ENCODE results near the gene CLK3. TPM values are rescaled to one million over a fixed set of nuclear protein-coding genes. Genes with fewer than 3 reads are reported as not detected.
A peak's percentile ranks its signal among the peaks of the same experiment; 100 is the strongest.
"Not testable (repeated sequence)": the region's sequence is repeated elsewhere in the genome, so short reads cannot be mapped to it uniquely, and the experiment has no call there.

CLK3 gene
- total RNA-seq, 2 donors from 2014 or later, result 216 to 243 TPM

GRCh38 chr15:74646480-74646879 lies 30.8 kb downstream of the CLK3 start:
- Mint-ChIP-seq H3K36me3 (ENCODE audit: low read depth) (no peaks in the 10 kb centered on the region), H3K4me3 (no peak overlapping the region), H3K27ac (peak overlapping the region; percentile 14), H3K4me1 (peaks cover 23% of the 10 kb centered on the region), H3K27me3 (no peaks in the 10 kb centered on the region)
- no peak for ATAC-seq
- no peaks in the 10 kb centered on the region for H3K9me3 ChIP-seq (ENCODE audit: control insufficient read depth, low read length, poor library complexity, severe bottlenecking)
- DNase-seq, result no peak

- Mint-ChIP-seq H3K4me1 (peaks cover 23% of the 10 kb centered on the region), H3K36me3 (ENCODE audit: low read depth) (no peaks in the 10 kb centered on the region)
- no peak for DNase-seq
Observed at GRCh38 chr15:74648051-74648842, 32.6 kb downstream of the CLK3 start.

GRCh38 chr15:74651242-74651741 lies 35.7 kb downstream of the CLK3 start:
- no peak overlapping the region for H3K4me3 Mint-ChIP-seq
- H3K36me3 Mint-ChIP-seq (ENCODE audit: low read depth), result no peaks in the 10 kb centered on the region
- H3K9me3 ChIP-seq (ENCODE audit: control insufficient read depth, low read length, poor library complexity, severe bottlenecking), result no peaks in the 10 kb centered on the region
- peaks cover 17% of the 10 kb centered on the region for H3K4me1 Mint-ChIP-seq
- H3K27me3 Mint-ChIP-seq, result no peaks in the 10 kb centered on the region
- DNase-seq, result no peak
- no peak overlapping the region for H3K27ac Mint-ChIP-seq
- ATAC-seq, result no peak

More at GRCh38 chr15:74648051-74648842, 32.6 kb downstream of the CLK3 start:
- no peak overlapping the region for H3K27ac Mint-ChIP-seq
- no peak overlapping the region for H3K4me3 Mint-ChIP-seq
- no peaks in the 10 kb centered on the region for H3K9me3 ChIP-seq (ENCODE audit: control insufficient read depth, low read length, poor library complexity, severe bottlenecking)
- no peaks in the 10 kb centered on the region for H3K27me3 Mint-ChIP-seq
- ATAC-seq, result no peak

- H3K27me3 Mint-ChIP-seq, result no peaks in the 10 kb centered on the region
- H3K36me3 Mint-ChIP-seq (ENCODE audit: low read depth), result no peaks in the 10 kb centered on the region
- no peaks in the 10 kb centered on the region for H3K9me3 ChIP-seq (ENCODE audit: control insufficient read depth, low read length, poor library complexity, severe bottlenecking)
- ATAC-seq (no peak), DNase-seq (no peak)
- no peak overlapping the region for H3K4me3 Mint-ChIP-seq
- H3K4me1 Mint-ChIP-seq, result peaks cover 14% of the 10 kb centered on the region
- peak overlapping the region; percentile 67 for H3K27ac Mint-ChIP-seq
Observed at GRCh38 chr15:74653426-74654102, 37.9 kb downstream of the CLK3 start.

GRCh38 chr15:74655424-74655823 lies 39.8 kb downstream of the CLK3 start:
- no peak overlapping the region for H3K27ac Mint-ChIP-seq
- H3K9me3 ChIP-seq (ENCODE audit: control insufficient read depth, low read length, poor library complexity, severe bottlenecking), result no peaks in the 10 kb centered on the region
- no peaks in the 10 kb centered on the region for H3K27me3 Mint-ChIP-seq
- no peak overlapping the region for H3K4me3 Mint-ChIP-seq
- ATAC-seq, result no peak
- H3K4me1 Mint-ChIP-seq, result peaks cover 5% of the 10 kb centered on the region
- no peak for DNase-seq
- no peaks in the 10 kb centered on the region for H3K36me3 Mint-ChIP-seq (ENCODE audit: low read depth)

- H3K27me3 Mint-ChIP-seq, result no peaks in the 10 kb centered on the region
- ATAC-seq (no peak), DNase-seq (no peak)
- no peak overlapping the region for H3K4me3 Mint-ChIP-seq
- no peaks in the 10 kb centered on the region for H3K9me3 ChIP-seq (ENCODE audit: control insufficient read depth, low read length, poor library complexity, severe bottlenecking)
- H3K27ac Mint-ChIP-seq, result no peak overlapping the region
- H3K4me1 Mint-ChIP-seq, result peaks cover 8% of the 10 kb centered on the region
- H3K36me3 Mint-ChIP-seq (ENCODE audit: low read depth), result no peaks in the 10 kb centered on the region
Observed at GRCh38 chr15:74656935-74657535, 41.4 kb downstream of the CLK3 start.

- Mint-ChIP-seq H3K27ac (no peak overlapping the region), H3K36me3 (ENCODE audit: low read depth) (no peaks in the 10 kb centered on the region), H3K4me1 (peaks cover 13% of the 10 kb centered on the region), H3K4me3 (no peak overlapping the region), H3K27me3 (no peaks in the 10 kb centered on the region)
- ATAC-seq (no peak), DNase-seq (no peak)
- H3K9me3 ChIP-seq (ENCODE audit: control insufficient read depth, low read length, poor library complexity, severe bottlenecking), result no peaks in the 10 kb centered on the region
Observed at GRCh38 chr15:74657846-74658245, 42.2 kb downstream of the CLK3 start.

- H3K27ac Mint-ChIP-seq; H3K4me3 Mint-ChIP-seq; H3K9me3 ChIP-seq (ENCODE audit: control insufficient read depth, low read length, poor library complexity, severe bottlenecking); H3K27me3 Mint-ChIP-seq; ATAC-seq; DNase-seq; H3K36me3 Mint-ChIP-seq (ENCODE audit: low read depth): not testable (repeated sequence)
- peaks cover 13% of the 10 kb centered on the region for H3K4me1 Mint-ChIP-seq
Observed at GRCh38 chr15:74661280-74661679, 45.6 kb downstream of the CLK3 start.

- Mint-ChIP-seq H3K4me1 (peaks cover 12% of the 10 kb centered on the region), H3K36me3 (ENCODE audit: low read depth) (no peaks in the 10 kb centered on the region), H3K27me3 (no peaks in the 10 kb centered on the region), H3K27ac (no peak overlapping the region), H3K4me3 (no peak overlapping the region)
- H3K9me3 ChIP-seq (ENCODE audit: control insufficient read depth, low read length, poor library complexity, severe bottlenecking), result no peaks in the 10 kb centered on the region
- ATAC-seq (no peak), DNase-seq (no peak)
Observed at GRCh38 chr15:74662064-74662860, 46.6 kb downstream of the CLK3 start.

GRCh38 chr15:74663303-74664027 lies 47.8 kb downstream of the CLK3 start:
- Mint-ChIP-seq H3K27ac (peak overlapping the region; percentile 3), H3K27me3 (no peaks in the 10 kb centered on the region), H3K36me3 (ENCODE audit: low read depth) (no peaks in the 10 kb centered on the region), H3K4me3 (no peak overlapping the region), H3K4me1 (peaks cover 13% of the 10 kb centered on the region)
- no peak for ATAC-seq
- no peak for DNase-seq
- H3K9me3 ChIP-seq (ENCODE audit: control insufficient read depth, low read length, poor library complexity, severe bottlenecking), result no peaks in the 10 kb centered on the region

- no peaks in the 10 kb centered on the region for H3K27me3 Mint-ChIP-seq
- H3K9me3 ChIP-seq (ENCODE audit: control insufficient read depth, low read length, poor library complexity, severe bottlenecking), result no peaks in the 10 kb centered on the region
- peaks cover 14% of the 10 kb centered on the region for H3K4me1 Mint-ChIP-seq
- peak overlapping the region; percentile 57 for H3K27ac Mint-ChIP-seq
- H3K4me3 Mint-ChIP-seq, result no peak overlapping the region
- H3K36me3 Mint-ChIP-seq (ENCODE audit: low read depth), result no peaks in the 10 kb centered on the region
- DNase-seq (no peak), ATAC-seq (no peak)
Observed at GRCh38 chr15:74664028-74664616, 48.5 kb downstream of the CLK3 start.

- no peaks in the 10 kb centered on the region for H3K36me3 Mint-ChIP-seq (ENCODE audit: low read depth)
- DNase-seq (no peak), ATAC-seq (no peak)
- no peak overlapping the region for H3K4me3 Mint-ChIP-seq
- peak overlapping the region; percentile 57 for H3K27ac Mint-ChIP-seq
- H3K27me3 Mint-ChIP-seq, result no peaks in the 10 kb centered on the region
- no peaks in the 10 kb centered on the region for H3K9me3 ChIP-seq (ENCODE audit: control insufficient read depth, low read length, poor library complexity, severe bottlenecking)
- peaks cover 14% of the 10 kb centered on the region for H3K4me1 Mint-ChIP-seq
Observed at GRCh38 chr15:74664670-74665069, 49.0 kb downstream of the CLK3 start.
